Measurements from ENCODE around the gene ZNF100.

- TF ChIP-seq POLR2A (IDR thresholded peaks at IDR 0.05; ENCODE audit: low read depth, low read length) = no peak
- TF ChIP-seq POLR2AphosphoS5 (IDR thresholded peaks at IDR 0.05; ENCODE audit: low read depth, low read length) = no peak
- TF ChIP-seq TAF1 (IDR thresholded peaks at IDR 0.05; ENCODE audit: borderline replicate concordance, low read depth, low read length) = no peak
Measured at GRCh38 chr19:21707065-21707464, 60.3 kb downstream of the ZNF100 start.
